Measurements from ENCODE around the gene APCDD1L. TPM values are rescaled to one million over a fixed set of nuclear protein-coding genes. Genes with fewer than 3 reads are reported as not detected.

Gene APCDD1L
- total and polyA plus RNA-seq, 2 donors, result 0.05 TPM

DNA sequence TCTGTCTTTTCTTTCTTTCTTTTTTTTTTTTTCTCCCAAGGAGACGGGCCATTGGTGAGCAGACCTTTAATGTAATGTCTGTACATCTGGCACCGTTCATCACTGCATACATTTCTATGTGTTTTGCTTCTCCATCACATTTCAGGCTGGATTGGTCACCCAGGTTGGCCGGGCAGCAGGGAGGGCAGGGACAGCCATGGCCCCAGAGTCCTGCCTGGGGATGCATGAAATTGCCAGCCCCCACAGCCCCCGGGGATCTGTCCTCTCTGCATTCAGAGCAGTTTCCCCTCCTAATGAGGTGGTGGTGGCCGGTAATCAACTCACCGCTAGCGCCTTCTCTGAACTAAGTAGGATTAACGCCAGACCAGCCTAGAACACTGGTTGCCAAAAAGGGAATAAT, 50.4 kb downstream of the APCDD1L start:
- DNase-seq (ENCODE audit: low read depth in 6 of 9, low spot score in 9 of 9), result no peak
- WGBS, result 91% methylated on average over 8 of the region's 8 CpGs
- no peak overlapping the region for H3K27ac ChIP-seq (ENCODE audit: low read depth in 1 of 2, low read length in 1 of 2)

DNA sequence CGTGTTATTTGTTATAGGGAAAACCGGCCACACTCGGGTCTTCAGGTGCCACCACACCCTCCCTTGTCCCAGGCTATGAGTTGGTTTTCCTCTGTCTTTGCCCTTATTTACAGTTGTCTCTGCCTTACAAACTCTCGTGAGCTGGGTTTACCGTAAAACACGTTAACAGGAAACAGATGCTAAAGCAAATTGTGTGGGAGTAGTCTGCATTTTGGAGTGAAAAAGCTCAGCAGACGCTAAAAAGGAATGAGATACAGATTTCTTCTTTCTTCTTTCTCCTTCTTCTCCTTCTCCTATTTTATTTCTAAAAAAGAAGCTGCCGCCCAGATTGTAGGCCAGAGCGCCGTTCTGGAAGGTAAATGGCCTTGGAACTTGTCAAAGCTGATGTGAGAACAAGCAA, 51.9 kb downstream of the APCDD1L start:
- DNase-seq (ENCODE audit: low read depth in 6 of 9, low spot score in 9 of 9), result no peak
- peaks cover 0 to 21% of the 10 kb centered on the region in 2 donors for H3K27me3 ChIP-seq (ENCODE audit: control insufficient read depth in 2 of 2, insufficient read depth in 1 of 2, low read length in 1 of 2)
- H3K36me3 ChIP-seq (ENCODE audit: control insufficient read depth in 2 of 2, insufficient read depth in 2 of 2, low read length in 1 of 2), result no peaks in the 10 kb centered on the region
- no peaks in the 10 kb centered on the region for H3K9me3 ChIP-seq (ENCODE audit: control insufficient read depth in 2 of 2, insufficient read depth in 1 of 2, low read length in 1 of 2)
- no peaks in the 10 kb centered on the region for H3K4me1 ChIP-seq (ENCODE audit: control insufficient read depth in 2 of 2, insufficient read depth in 2 of 2, low read length in 2 of 2)
- 77% methylated on average over 10 of the region's 10 CpGs for WGBS
- H3K4me3 ChIP-seq (ENCODE audit: low read length in 2 of 2), result no peak overlapping the region
- H3K27ac ChIP-seq (ENCODE audit: low read depth in 1 of 2, low read length in 1 of 2), result no peak overlapping the region

More for the DNA sequence above, 50.4 kb downstream of the APCDD1L start:
- Histone ChIP-seq H3K27me3 (ENCODE audit: control insufficient read depth in 2 of 2, insufficient read depth in 1 of 2, low read length in 1 of 2) (peaks cover 0 to 28% of the 10 kb centered on the region in 2 donors), H3K36me3 (ENCODE audit: control insufficient read depth in 2 of 2, insufficient read depth in 2 of 2, low read length in 1 of 2) (no peaks in the 10 kb centered on the region), H3K4me1 (ENCODE audit: control insufficient read depth in 2 of 2, insufficient read depth in 2 of 2, low read length in 2 of 2) (no peaks in the 10 kb centered on the region), H3K4me3 (ENCODE audit: low read length in 2 of 2) (no peak overlapping the region), H3K9me3 (ENCODE audit: control insufficient read depth in 2 of 2, insufficient read depth in 1 of 2, low read length in 1 of 2) (no peaks in the 10 kb centered on the region)

DNA sequence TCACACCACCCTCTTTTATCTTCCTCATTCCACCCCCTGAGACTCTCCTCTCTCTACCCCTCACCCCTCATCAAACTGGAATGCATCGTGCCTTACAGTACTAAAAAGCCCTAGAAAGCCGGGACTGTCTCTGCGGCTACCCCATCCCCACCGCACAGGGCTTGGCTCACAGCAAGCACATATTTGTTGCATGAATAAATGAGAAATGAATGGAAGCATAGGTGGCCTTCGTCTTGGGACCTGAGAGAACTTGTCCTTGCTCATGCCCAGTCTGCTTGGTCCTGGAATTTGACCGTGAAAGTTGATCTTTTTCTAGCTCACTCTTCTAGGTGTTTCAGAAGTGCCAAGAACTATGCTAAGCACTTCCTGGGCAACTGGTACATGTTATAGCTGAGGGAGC, 53.3 kb downstream of the APCDD1L start:
- Histone ChIP-seq H3K9me3 (ENCODE audit: control insufficient read depth in 2 of 2, insufficient read depth in 1 of 2, low read length in 1 of 2) (no peaks in the 10 kb centered on the region), H3K4me3 (ENCODE audit: low read length in 2 of 2) (no peak overlapping the region), H3K4me1 (ENCODE audit: control insufficient read depth in 2 of 2, insufficient read depth in 2 of 2, low read length in 2 of 2) (peaks cover 0 to 3% of the 10 kb centered on the region in 2 donors), H3K36me3 (ENCODE audit: control insufficient read depth in 2 of 2, insufficient read depth in 2 of 2, low read length in 1 of 2) (no peaks in the 10 kb centered on the region), H3K27me3 (ENCODE audit: control insufficient read depth in 2 of 2, insufficient read depth in 1 of 2, low read length in 1 of 2) (peaks cover 0 to 13% of the 10 kb centered on the region in 2 donors), H3K27ac (ENCODE audit: low read depth in 1 of 2, low read length in 1 of 2) (no peak overlapping the region)
- DNase-seq (ENCODE audit: low read depth in 6 of 9, low spot score in 9 of 9), result no peak
- 94% methylated on average over 6 of the region's 6 CpGs for WGBS

DNA sequence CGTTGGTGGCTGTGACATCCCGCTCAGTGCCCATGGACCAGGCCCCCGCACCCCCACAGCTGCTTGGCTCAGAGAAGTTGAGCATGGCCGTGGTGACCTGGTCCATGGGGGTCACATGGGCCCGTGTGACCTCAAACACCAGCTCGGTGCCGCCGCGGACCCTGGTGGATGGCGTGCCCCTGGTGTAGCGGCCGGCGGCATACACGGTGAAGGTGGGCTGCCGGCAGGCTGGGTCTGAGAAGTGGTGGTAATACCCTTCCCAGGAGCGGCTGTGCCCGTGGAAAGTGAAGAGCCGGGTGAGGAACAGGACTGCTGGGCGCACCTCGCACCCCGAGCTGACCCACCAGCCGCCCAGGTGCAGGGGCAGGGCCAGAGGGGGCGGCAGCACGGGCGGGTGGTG, 54.1 kb downstream of the APCDD1L start:
- H3K27ac ChIP-seq (ENCODE audit: low read depth in 1 of 2, low read length in 1 of 2), result no peak overlapping the region
- no peaks in the 10 kb centered on the region for H3K36me3 ChIP-seq (ENCODE audit: control insufficient read depth in 2 of 2, insufficient read depth in 2 of 2, low read length in 1 of 2)
- no peak overlapping the region for H3K4me3 ChIP-seq (ENCODE audit: low read length in 2 of 2)
- no peaks in the 10 kb centered on the region for H3K9me3 ChIP-seq (ENCODE audit: control insufficient read depth in 2 of 2, insufficient read depth in 1 of 2, low read length in 1 of 2)
- H3K27me3 ChIP-seq (ENCODE audit: control insufficient read depth in 2 of 2, insufficient read depth in 1 of 2, low read length in 1 of 2), result peaks cover 0 to 5% of the 10 kb centered on the region in 2 donors
- DNase-seq (ENCODE audit: low read depth in 6 of 9, low spot score in 9 of 9), result no peak
- peaks cover 0 to 3% of the 10 kb centered on the region in 2 donors for H3K4me1 ChIP-seq (ENCODE audit: control insufficient read depth in 2 of 2, insufficient read depth in 2 of 2, low read length in 2 of 2)
- WGBS, result 98% methylated on average over 25 of the region's 25 CpGs

DNA sequence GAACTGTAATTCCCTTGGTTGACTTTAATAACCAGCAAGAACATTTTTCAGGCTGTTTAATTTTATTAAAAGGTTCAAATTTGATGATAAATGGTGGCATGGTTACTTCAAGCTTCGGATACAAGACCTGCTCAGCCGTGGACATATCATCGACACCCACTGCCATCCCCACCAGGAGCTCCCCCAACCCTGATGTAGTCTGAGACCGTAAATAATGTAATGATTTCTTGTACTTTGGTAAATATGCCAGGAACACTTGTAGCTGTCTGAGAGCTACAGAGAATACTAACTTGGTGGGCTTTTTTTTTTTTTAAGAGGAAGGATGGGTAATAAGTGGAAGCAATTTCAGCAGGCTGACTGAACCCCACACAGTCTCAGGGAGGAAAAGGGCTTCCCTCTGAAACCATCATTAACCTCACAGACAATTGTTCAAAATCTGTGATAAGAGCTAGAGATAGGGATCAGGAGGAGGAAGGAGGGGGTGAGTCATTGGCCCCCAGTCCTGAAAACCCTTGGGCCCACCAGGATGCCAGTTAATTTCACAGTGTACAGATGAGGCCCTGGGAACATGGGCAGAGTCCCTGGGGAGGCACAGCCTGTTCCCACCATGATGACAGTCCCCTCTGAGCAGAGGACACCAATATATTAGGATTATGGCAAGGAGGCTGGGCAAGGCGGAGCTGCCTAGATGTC, 56.0 kb downstream of the APCDD1L start:
- Histone ChIP-seq H3K36me3 (ENCODE audit: control insufficient read depth in 2 of 2, insufficient read depth in 2 of 2, low read length in 1 of 2) (no peaks in the 10 kb centered on the region), H3K27me3 (ENCODE audit: control insufficient read depth in 2 of 2, insufficient read depth in 1 of 2, low read length in 1 of 2) (no peaks in the 10 kb centered on the region), H3K4me3 (ENCODE audit: low read length in 2 of 2) (no peak overlapping the region), H3K27ac (ENCODE audit: low read depth in 1 of 2, low read length in 1 of 2) (no peak overlapping the region), H3K4me1 (ENCODE audit: control insufficient read depth in 2 of 2, insufficient read depth in 2 of 2, low read length in 2 of 2) (peaks cover 0 to 3% of the 10 kb centered on the region in 2 donors), H3K9me3 (ENCODE audit: control insufficient read depth in 2 of 2, insufficient read depth in 1 of 2, low read length in 1 of 2) (no peaks in the 10 kb centered on the region)
- WGBS, result 96% methylated on average over 5 of the region's 5 CpGs
- no peak for DNase-seq (ENCODE audit: low read depth in 6 of 9, low spot score in 9 of 9)

DNA sequence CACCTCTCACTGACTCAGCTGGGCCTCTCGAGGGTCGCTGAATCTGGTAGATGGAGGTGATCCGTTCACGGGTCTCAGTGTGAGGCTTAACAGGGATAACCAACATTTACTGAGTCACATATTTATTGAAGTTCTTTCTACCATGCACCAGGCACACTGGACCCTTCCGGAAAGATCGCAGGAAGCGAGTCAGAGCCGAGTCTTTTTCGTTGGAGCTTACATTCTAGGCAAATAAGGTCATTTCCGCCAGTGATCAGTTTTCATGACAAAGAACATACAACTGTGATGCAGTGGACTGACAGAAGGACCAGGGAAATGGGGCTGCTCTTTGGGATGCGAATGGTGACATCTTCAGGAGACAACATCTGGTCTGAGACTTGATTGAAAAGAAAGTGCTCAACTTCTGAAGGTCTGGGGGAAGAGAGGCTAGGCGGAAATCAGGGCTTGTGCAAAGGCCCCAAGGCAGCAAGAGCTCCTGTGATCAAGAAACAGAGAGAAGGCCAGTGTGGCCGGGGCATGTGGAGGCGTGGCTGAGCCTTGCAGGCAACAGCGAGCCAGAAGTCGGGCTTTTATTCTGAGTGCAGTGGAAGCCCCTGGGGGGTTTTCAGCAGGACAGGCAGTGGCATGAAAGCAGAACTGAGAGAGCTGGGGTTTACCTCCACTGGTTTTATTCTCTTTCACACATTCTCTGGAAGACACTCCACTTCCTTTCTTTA, 56.7 kb downstream of the APCDD1L start:
- Histone ChIP-seq H3K27ac (ENCODE audit: low read depth in 1 of 2, low read length in 1 of 2) (no peak overlapping the region), H3K27me3 (ENCODE audit: control insufficient read depth in 2 of 2, insufficient read depth in 1 of 2, low read length in 1 of 2) (no peaks in the 10 kb centered on the region), H3K9me3 (ENCODE audit: control insufficient read depth in 2 of 2, insufficient read depth in 1 of 2, low read length in 1 of 2) (no peaks in the 10 kb centered on the region), H3K4me1 (ENCODE audit: control insufficient read depth in 2 of 2, insufficient read depth in 2 of 2, low read length in 2 of 2) (peaks cover 0 to 3% of the 10 kb centered on the region in 2 donors), H3K4me3 (ENCODE audit: low read length in 2 of 2) (no peak overlapping the region), H3K36me3 (ENCODE audit: control insufficient read depth in 2 of 2, insufficient read depth in 2 of 2, low read length in 1 of 2) (no peaks in the 10 kb centered on the region)
- 95% methylated on average over 16 of the region's 16 CpGs for WGBS
- DNase-seq (ENCODE audit: low read depth in 6 of 9, low spot score in 9 of 9), result no peak

DNA sequence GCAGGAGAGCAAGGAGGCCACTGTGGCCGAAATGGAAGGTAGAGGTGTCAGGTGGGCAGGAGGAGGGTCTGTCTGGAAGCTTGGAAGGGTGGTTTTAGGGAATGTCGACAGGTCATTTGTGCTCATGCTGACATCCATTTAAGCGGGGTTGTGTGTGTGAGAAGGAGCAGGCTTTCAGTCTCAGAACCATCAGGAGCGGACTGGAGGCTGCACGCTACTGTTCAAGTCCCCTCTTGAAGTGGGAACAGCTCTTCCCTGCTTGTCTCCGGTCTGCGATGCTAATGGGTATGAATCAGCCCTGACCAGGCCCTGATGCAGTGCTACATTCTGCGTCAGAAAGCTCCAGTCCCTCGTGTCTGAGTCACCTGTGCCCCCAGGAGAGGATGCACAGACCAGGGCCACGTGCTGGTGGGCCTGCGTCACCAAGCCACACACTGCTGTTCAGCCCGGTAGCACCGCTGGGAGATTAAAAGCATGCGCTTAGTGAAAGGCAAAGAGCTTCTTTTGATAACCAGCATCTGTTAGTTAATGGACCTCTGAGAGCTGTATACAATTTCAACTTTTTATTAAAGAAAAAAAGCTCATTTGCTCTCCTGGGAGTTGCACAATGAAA, 58.0 kb downstream of the APCDD1L start:
- WGBS, result 96% methylated on average over 14 of the region's 14 CpGs
- DNase-seq (ENCODE audit: low read depth in 6 of 9, low spot score in 9 of 9), result no peak
- H3K9me3 ChIP-seq (ENCODE audit: control insufficient read depth in 2 of 2, insufficient read depth in 1 of 2, low read length in 1 of 2), result peaks cover 0 to 3% of the 10 kb centered on the region in 2 donors
- no peaks in the 10 kb centered on the region for H3K36me3 ChIP-seq (ENCODE audit: control insufficient read depth in 2 of 2, insufficient read depth in 2 of 2, low read length in 1 of 2)
- H3K4me3 ChIP-seq (ENCODE audit: low read length in 2 of 2), result no peak overlapping the region
- peaks cover 0 to 3% of the 10 kb centered on the region in 2 donors for H3K4me1 ChIP-seq (ENCODE audit: control insufficient read depth in 2 of 2, insufficient read depth in 2 of 2, low read length in 2 of 2)
- no peaks in the 10 kb centered on the region for H3K27me3 ChIP-seq (ENCODE audit: control insufficient read depth in 2 of 2, insufficient read depth in 1 of 2, low read length in 1 of 2)
- H3K27ac ChIP-seq (ENCODE audit: low read depth in 1 of 2, low read length in 1 of 2), result no peak overlapping the region

DNA sequence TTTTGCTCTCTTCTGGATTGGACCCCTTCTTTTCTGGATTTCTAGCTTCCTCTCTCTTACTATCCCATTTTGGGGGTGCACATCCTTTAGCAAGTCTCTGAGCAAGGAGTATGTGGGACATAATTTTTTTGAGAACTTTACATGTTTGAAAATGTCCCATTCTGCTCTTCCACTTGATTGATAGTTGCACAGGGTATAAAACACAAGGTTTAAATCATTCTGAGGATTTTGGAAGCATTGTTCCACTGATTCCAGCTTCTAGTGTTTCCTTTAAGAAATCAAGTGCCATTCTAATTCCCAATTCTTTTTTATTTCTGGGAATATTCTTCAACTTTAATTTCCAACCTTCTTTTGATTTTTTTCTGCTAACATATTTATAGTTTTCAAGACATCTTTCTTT, 60.7 kb downstream of the APCDD1L start:
- H3K4me1 ChIP-seq (ENCODE audit: control insufficient read depth in 2 of 2, insufficient read depth in 2 of 2, low read length in 2 of 2), result peaks cover 0 to 3% of the 10 kb centered on the region in 2 donors
- DNase-seq (ENCODE audit: low read depth in 6 of 9, low spot score in 9 of 9), result no peak

DNA sequence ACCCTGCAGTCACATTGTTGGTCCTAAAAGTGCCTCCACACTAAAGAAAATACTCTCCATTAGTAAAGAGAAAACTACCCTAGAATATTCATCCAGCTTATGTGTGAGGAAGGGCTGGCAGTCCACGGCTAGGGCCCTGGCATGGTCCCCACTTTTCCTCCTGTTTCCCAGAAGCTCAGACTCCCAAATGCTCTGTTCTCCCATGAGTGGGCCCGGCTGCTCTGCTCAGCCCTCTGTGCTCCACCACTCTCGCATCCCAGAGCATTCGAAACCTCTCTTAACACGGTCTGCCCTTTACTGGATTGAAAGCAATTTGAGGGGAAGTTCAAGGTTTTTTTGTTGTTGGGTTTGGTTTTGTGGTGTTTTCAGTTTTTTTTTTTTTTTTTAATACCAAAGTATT, 61.8 kb downstream of the APCDD1L start:
- Histone ChIP-seq H3K9me3 (ENCODE audit: control insufficient read depth in 2 of 2, insufficient read depth in 1 of 2, low read length in 1 of 2) (peaks cover 0 to 3% of the 10 kb centered on the region in 2 donors), H3K36me3 (ENCODE audit: control insufficient read depth in 2 of 2, insufficient read depth in 2 of 2, low read length in 1 of 2) (peaks cover 4 to 12% of the 10 kb centered on the region in 2 donors), H3K4me1 (ENCODE audit: control insufficient read depth in 2 of 2, insufficient read depth in 2 of 2, low read length in 2 of 2) (peaks cover 0 to 3% of the 10 kb centered on the region in 2 donors), H3K27ac (ENCODE audit: low read depth in 1 of 2, low read length in 1 of 2) (no peak overlapping the region), H3K4me3 (ENCODE audit: low read length in 2 of 2) (no peak overlapping the region), H3K27me3 (ENCODE audit: control insufficient read depth in 2 of 2, insufficient read depth in 1 of 2, low read length in 1 of 2) (no peaks in the 10 kb centered on the region)
- DNase-seq (ENCODE audit: low read depth in 6 of 9, low spot score in 9 of 9), result no peak
- 96% methylated on average over 5 of the region's 5 CpGs for WGBS

More for the DNA sequence above, 60.7 kb downstream of the APCDD1L start:
- H3K36me3 ChIP-seq (ENCODE audit: control insufficient read depth in 2 of 2, insufficient read depth in 2 of 2, low read length in 1 of 2), result peaks cover 0 to 6% of the 10 kb centered on the region in 2 donors
- no peaks in the 10 kb centered on the region for H3K27me3 ChIP-seq (ENCODE audit: control insufficient read depth in 2 of 2, insufficient read depth in 1 of 2, low read length in 1 of 2)
- no peak overlapping the region for H3K27ac ChIP-seq (ENCODE audit: low read depth in 1 of 2, low read length in 1 of 2)
- H3K9me3 ChIP-seq (ENCODE audit: control insufficient read depth in 2 of 2, insufficient read depth in 1 of 2, low read length in 1 of 2), result peaks cover 0 to 3% of the 10 kb centered on the region in 2 donors
- no peak overlapping the region for H3K4me3 ChIP-seq (ENCODE audit: low read length in 2 of 2)
